Neural progenitor cell (in vitro differentiated cells): ENCODE data around the gene UNC5A. TPM values are rescaled to one million over a fixed set of nuclear protein-coding genes. Genes with fewer than 3 reads are reported as not detected.

ENCODE experiments used
- DNase-seq: peaks from one replicate; pipeline ENCODE4 v3.0.0-alpha.2; 2016; ENCODE audit warnings: low spot score
- H2AFZ ChIP-seq: fragments of 200-600 bp; sonication (generic); replicated peaks from 2 replicates; pipeline ENCODE4 v1.6.1; 2016; ENCODE audit warnings: antibody characterized with exemption
- H3F3A ChIP-seq: fragments of 200-600 bp; sonication (generic); 2 replicates; pipeline ENCODE4 v1.6.1; 2016; ENCODE audit warnings: antibody characterized with exemption, low read depth
- H3K27ac ChIP-seq: fragments of 200-600 bp; sonication (generic); 2 replicates; pipeline ENCODE4 v1.5.1; 2016; ENCODE audit warnings: mild to moderate bottlenecking
- H3K27me3 ChIP-seq: fragments of 200-600 bp; sonication (generic); 2 replicates; pipeline ENCODE4 v1.6.1; 2016; ENCODE audit warnings: mild to moderate bottlenecking, moderate library complexity
- H3K36me3 ChIP-seq: fragments of 200-600 bp; sonication (generic); 2 replicates; pipeline ENCODE4 v1.5.1; 2016
- H3K4me1 ChIP-seq: fragments of 200-600 bp; sonication (generic); 2 replicates; pipeline ENCODE4 v1.6.1; 2016; ENCODE audit warnings: mixed run types
- H3K4me2 ChIP-seq: fragments of 200-600 bp; sonication (generic); 2 replicates; pipeline ENCODE4 v1.6.1; 2016
- H3K4me3 ChIP-seq: fragments of 200-600 bp; sonication (generic); 2 replicates; pipeline ENCODE4 v1.5.1; 2016
- H3K79me2 ChIP-seq: fragments of 200-600 bp; sonication (generic); 2 replicates; pipeline ENCODE4 v1.6.1; 2016; ENCODE audit warnings: low read depth
- H3K9ac ChIP-seq: fragments of 200-600 bp; sonication (generic); 2 replicates; pipeline ENCODE4 v1.6.1; 2016
- H3K9me3 ChIP-seq: fragments of 200-600 bp; sonication (generic); 2 replicates; pipeline ENCODE4 v1.5.1; 2016; ENCODE audit warnings: low read depth
- H4K20me1 ChIP-seq: fragments of 200-600 bp; sonication (generic); 2 replicates; pipeline ENCODE4 v1.6.1; 2016; ENCODE audit warnings: low read depth
- H3K27ac Mint-ChIP-seq: 3 replicates; pipeline ENCODE4 v1.8.0; 2021; ENCODE audit warnings: mixed read lengths
- H3K27me3 Mint-ChIP-seq: 2 replicates; pipeline ENCODE4 v1.8.0; 2022; ENCODE audit warnings: low read depth, mild to moderate bottlenecking, inconsistent platforms, moderate library complexity, mixed read lengths; ENCODE audit not compliant: insufficient read depth
- H3K36me3 Mint-ChIP-seq: 3 replicates; pipeline ENCODE4 v1.8.0; 2021; ENCODE audit warnings: mixed read lengths
- H3K4me1 Mint-ChIP-seq: 3 replicates; pipeline ENCODE4 v1.8.0; 2021; ENCODE audit warnings: mixed read lengths
- H3K4me3 Mint-ChIP-seq: 3 replicates; pipeline ENCODE4 v1.8.0; 2021; ENCODE audit warnings: mild to moderate bottlenecking, moderate library complexity, mixed read lengths
- H3K9me3 Mint-ChIP-seq: 3 replicates; pipeline ENCODE4 v1.8.0; 2020; ENCODE audit warnings: mixed read lengths
- CTCF ChIP-seq: fragments of 200-600 bp; sonication (generic); IDR thresholded peaks from 2 replicates; pipeline ENCODE4 v1.5.1; 2017; ENCODE audit warnings: antibody characterized with exemption, mild to moderate bottlenecking
- EZH2 ChIP-seq: fragments of 200-600 bp; sonication (generic); IDR thresholded peaks from 2 replicates; pipeline ENCODE4 v1.6.1; 2017; ENCODE audit warnings: antibody characterized with exemption, mild to moderate bottlenecking, moderate library complexity
- EZH2phosphoT487 ChIP-seq: fragments of 200-600 bp; sonication (generic); IDR thresholded peaks from 2 replicates; pipeline ENCODE4 v1.6.1; 2017; ENCODE audit warnings: antibody characterized with exemption
- total RNA-seq: library from RNA; depleted of rRNA; stranded (reverse); fragments of >200 nt; gene quantifications from 2 replicates; pipeline ENCODE4 v1.2.3, GENCODE V29; 2015; ENCODE audit warnings: low replicate concordance

The UNC5A gene
- 1.2 and 3.6 TPM in 2 replicates for total RNA-seq

DNA sequence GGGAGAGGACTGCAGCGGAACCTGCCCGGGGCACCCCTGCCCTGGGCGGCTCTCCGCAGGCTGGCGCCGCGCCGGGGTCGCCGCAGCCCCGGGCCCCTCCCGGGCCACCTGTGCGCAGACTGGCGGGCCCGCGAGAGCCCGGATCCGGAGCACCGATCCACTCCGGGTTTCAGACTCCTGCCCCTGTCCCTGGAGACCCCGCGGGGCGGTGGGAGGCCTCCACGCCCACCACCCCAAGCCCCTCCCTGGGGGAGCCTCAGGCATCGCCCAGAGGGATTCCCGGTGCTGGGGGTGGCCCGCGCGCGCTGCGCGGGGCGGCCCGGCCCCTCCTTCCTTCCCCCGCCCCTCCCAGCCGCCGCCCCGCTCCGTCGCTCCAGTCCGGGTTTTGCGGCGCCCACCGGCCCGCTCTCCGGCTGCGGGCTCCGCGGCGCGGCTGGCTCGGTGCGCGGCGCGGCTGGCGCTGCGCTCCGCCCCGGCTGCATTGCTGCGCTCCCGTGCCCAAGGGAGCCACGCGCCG lies at the start of gene UNC5A:
UNC5A (plus strand) TSS at position 479 of the 517 bp plus-strand sequence. CDS start 192 bp downstream, outside the sequence.
- Histone ChIP-seq H3K9me3 (no peaks in the 10 kb centered on the region), H3K4me2 (peak within 1 kb of the TSS; percentile 99), H2AFZ (peak within 1 kb of the TSS; percentile 92), H3K9ac (no peak within 1 kb of the TSS), H3K27ac (no peak within 1 kb of the TSS), H3K4me1 (peaks cover 26% of the 10 kb centered on the region), H3K36me3 (no peaks in the 10 kb centered on the region), H3K79me2 (no peaks in the 10 kb centered on the region), H3K27me3 (peaks cover 72% of the 10 kb centered on the region), H3K4me3 (peak within 1 kb of the TSS; percentile 76), H3F3A (peaks cover 19% of the 10 kb centered on the region), H4K20me1 (peaks cover 33% of the 10 kb centered on the region)
- TF ChIP-seq CTCF (no peak), EZH2 (no peak), EZH2phosphoT487 (no peak)
- H3K27me3 Mint-ChIP-seq, result peaks cover 67% of the 10 kb centered on the region
- peak; percentile 88 for DNase-seq
- H3K27ac Mint-ChIP-seq, result no peak within 1 kb of the TSS
- peak within 1 kb of the TSS; percentile 85 for H3K4me3 Mint-ChIP-seq
- H3K9me3 Mint-ChIP-seq, result peaks cover 4% of the 10 kb centered on the region
- peaks cover 26% of the 10 kb centered on the region for H3K4me1 Mint-ChIP-seq
- no peaks in the 10 kb centered on the region for H3K36me3 Mint-ChIP-seq

GRCh38 chr5:176761755-176762154 lies 48.6 kb upstream of the UNC5A start:
- TF ChIP-seq CTCF, result no peak
- no peak for TF ChIP-seq EZH2
- TF ChIP-seq EZH2phosphoT487, result no peak
- no peak overlapping the region for H3K4me3 ChIP-seq
- no peak overlapping the region for H3K9ac ChIP-seq
- no peaks in the 10 kb centered on the region for H3K27me3 ChIP-seq
- H3K27me3 Mint-ChIP-seq, result peaks cover 22% of the 10 kb centered on the region
- H3K9me3 ChIP-seq, result no peaks in the 10 kb centered on the region
- no peaks in the 10 kb centered on the region for H3K36me3 ChIP-seq
- H3K4me1 Mint-ChIP-seq, result no peaks in the 10 kb centered on the region
- no peak overlapping the region for H3K27ac Mint-ChIP-seq
- H3K9me3 Mint-ChIP-seq, result peaks cover 17% of the 10 kb centered on the region
- H2AFZ ChIP-seq, result no peak overlapping the region
- H3K4me2 ChIP-seq, result no peak overlapping the region
- no peaks in the 10 kb centered on the region for H3F3A ChIP-seq
- H3K4me1 ChIP-seq, result no peaks in the 10 kb centered on the region
- no peak for DNase-seq
- H3K4me3 Mint-ChIP-seq, result no peak overlapping the region
- H3K27ac ChIP-seq, result no peak overlapping the region
- no peaks in the 10 kb centered on the region for H3K79me2 ChIP-seq
- no peaks in the 10 kb centered on the region for H3K36me3 Mint-ChIP-seq
- no peaks in the 10 kb centered on the region for H4K20me1 ChIP-seq

GRCh38 chr5:176762489-176762888 lies 47.9 kb upstream of the UNC5A start:
- no peak overlapping the region for H3K27ac ChIP-seq
- no peaks in the 10 kb centered on the region for H3K4me1 Mint-ChIP-seq
- H3K9me3 ChIP-seq, result no peaks in the 10 kb centered on the region
- no peaks in the 10 kb centered on the region for H3K4me1 ChIP-seq
- H3K27me3 ChIP-seq, result no peaks in the 10 kb centered on the region
- H2AFZ ChIP-seq, result no peak overlapping the region
- H3K9ac ChIP-seq, result no peak overlapping the region
- H3K79me2 ChIP-seq, result no peaks in the 10 kb centered on the region
- TF ChIP-seq EZH2 (no peak), EZH2phosphoT487 (no peak), CTCF (no peak)
- DNase-seq, result no peak
- no peak overlapping the region for H3K4me3 ChIP-seq
- no peaks in the 10 kb centered on the region for H3K36me3 Mint-ChIP-seq
- H3K36me3 ChIP-seq, result no peaks in the 10 kb centered on the region
- no peak overlapping the region for H3K4me2 ChIP-seq
- H3K27ac Mint-ChIP-seq, result no peak overlapping the region
- H3K9me3 Mint-ChIP-seq, result peaks cover 17% of the 10 kb centered on the region
- no peaks in the 10 kb centered on the region for H4K20me1 ChIP-seq
- H3K27me3 Mint-ChIP-seq, result peaks cover 20% of the 10 kb centered on the region
- H3K4me3 Mint-ChIP-seq, result no peak overlapping the region
- no peaks in the 10 kb centered on the region for H3F3A ChIP-seq
